NCI-H1048 (cell line): Measurements from ENCODE around the gene ALDH16A1.
A peak's percentile ranks its signal among the peaks of the same experiment; 100 is the strongest.

Experiments used
- DNase-seq: peaks from one replicate; lab custom pipeline; 2025; lab: John Stamatoyannopoulos, UW

The ALDH16A1 gene

GRCh38 chr19:49453013-49453756, at the start of gene ALDH16A1:
Gene ALDH16A1, plus strand, starts transcription at chr19:49453225. Its CDS starts 107 bp downstream, at chr19:49453332.
- DNase-seq, result peak; percentile 91

GRCh38 chr19:49403404-49404187, 49.4 kb upstream of the ALDH16A1 start:
- DNase-seq, result no peak

- no peak for DNase-seq
Observed at GRCh38 chr19:49407079-49407478, 45.9 kb upstream of the ALDH16A1 start.

- DNase-seq, result no peak
Observed at GRCh38 chr19:49407482-49408015, 45.5 kb upstream of the ALDH16A1 start.

- DNase-seq, result no peak
Observed at GRCh38 chr19:49408816-49409440, 44.1 kb upstream of the ALDH16A1 start.

GRCh38 chr19:49409441-49410029, 43.5 kb upstream of the ALDH16A1 start:
- DNase-seq, result no peak

- DNase-seq, result no peak
Observed at GRCh38 chr19:49411681-49412326, 41.2 kb upstream of the ALDH16A1 start.

GRCh38 chr19:49413348-49413747, 39.7 kb upstream of the ALDH16A1 start:
- no peak for DNase-seq

- no peak for DNase-seq
Observed at GRCh38 chr19:49414256-49414655, 38.8 kb upstream of the ALDH16A1 start.

GRCh38 chr19:49415102-49415809, 37.8 kb upstream of the ALDH16A1 start:
- no peak for DNase-seq

- DNase-seq, result no peak
Observed at GRCh38 chr19:49415810-49416200, 37.2 kb upstream of the ALDH16A1 start.

GRCh38 chr19:49417088-49417487, 35.9 kb upstream of the ALDH16A1 start:
- no peak for DNase-seq

GRCh38 chr19:49418511-49418910, 34.5 kb upstream of the ALDH16A1 start:
- DNase-seq, result no peak

- DNase-seq, result no peak
Observed at GRCh38 chr19:49419173-49419572, 33.9 kb upstream of the ALDH16A1 start.

- DNase-seq, result no peak
Observed at GRCh38 chr19:49420227-49420626, 32.8 kb upstream of the ALDH16A1 start.

GRCh38 chr19:49421039-49421877, 31.8 kb upstream of the ALDH16A1 start:
- DNase-seq, result peak; percentile 79

- DNase-seq, result no peak
Observed at GRCh38 chr19:49421878-49422202, 31.2 kb upstream of the ALDH16A1 start.

- no peak for DNase-seq
Observed at GRCh38 chr19:49422407-49423070, 30.5 kb upstream of the ALDH16A1 start.

GRCh38 chr19:49423071-49423984, 29.7 kb upstream of the ALDH16A1 start, which contains the start of gene PTH2:
Gene PTH2, minus strand, starts transcription at chr19:49423441. Its CDS starts 102 bp downstream, at chr19:49423339.
- no peak for DNase-seq
